IMR-90 (cell line): Measurements from ENCODE around the gene NAGLU. TPM values are rescaled to one million over a fixed set of nuclear protein-coding genes. Genes with fewer than 3 reads are reported as not detected.

Experiments
- ATAC-seq: fragments of 200-7000 bp; cut with Tn5 transposase; 2 replicates; pipeline ENCODE4 v1.9.1; 2020; ENCODE audit warnings: low read depth, mild to moderate bottlenecking, moderate library complexity
- BruUV-seq: library from RNA; stranded (reverse); fragments of 400-500 nt; replicated peaks from 2 replicates; lab custom pipeline; 2021; lab: Mats Ljungman, UMichigan
- CTCF ChIA-PET: fragments of 300-600 bp; formaldehyde crosslinking; extraction: SDS; loops from one replicate; lab custom pipeline; 2021; ENCODE audit warnings: antibody characterized with exemption; lab: Yijun Ruan, JAX
- POLR2A ChIA-PET: fragments of 300-600 bp; sonication (Branson Sonifier 250); formaldehyde crosslinking; loops from one replicate; lab custom pipeline; 2022; ENCODE audit warnings: antibody characterized with exemption; ENCODE audit not compliant: unreplicated experiment; lab: Charles Lee
- DNase-seq: peaks from one replicate; pipeline ENCODE4 v3.0.0; 2013
- H2AFZ ChIP-seq: replicated peaks from 2 replicates; pipeline ENCODE3; 2013; ENCODE audit warnings: low read length, mild to moderate bottlenecking; ENCODE audit not compliant: poor library complexity
- H2AK5ac ChIP-seq: 2 replicates; pipeline ENCODE4 v1.6.1; 2013; ENCODE audit warnings: low read depth, low read length, inconsistent platforms
- H2AK9ac ChIP-seq: replicated peaks from 2 replicates; pipeline ENCODE3; 2013; ENCODE audit warnings: mild to moderate bottlenecking, low read depth, low read length, moderate library complexity; ENCODE audit not compliant: poor library complexity
- H2BK120ac ChIP-seq: 2 replicates; pipeline ENCODE4 v1.6.1; 2013; ENCODE audit warnings: low read depth, low read length, inconsistent platforms
- H2BK15ac ChIP-seq: 3 replicates; pipeline ENCODE4 v1.6.1; 2013; ENCODE audit warnings: low read depth, low read length, inconsistent platforms
- H2BK20ac ChIP-seq: 2 replicates; pipeline ENCODE4 v1.6.1; 2013; ENCODE audit warnings: low read depth, mild to moderate bottlenecking, inconsistent platforms, low read length, moderate library complexity
- H2BK5ac ChIP-seq: 2 replicates; pipeline ENCODE4 v1.6.1; 2013; ENCODE audit warnings: mild to moderate bottlenecking, low read depth, low read length, inconsistent platforms; ENCODE audit not compliant: poor library complexity, severe bottlenecking
- H3K14ac ChIP-seq: replicated peaks from 2 replicates; pipeline ENCODE4 v1.6.1; 2013; ENCODE audit warnings: low read depth, low read length, inconsistent platforms
- H3K18ac ChIP-seq: 2 replicates; pipeline ENCODE4 v1.6.1; 2013; ENCODE audit warnings: low read depth, low read length, control low read depth
- H3K23ac ChIP-seq: 2 replicates; pipeline ENCODE4 v1.6.1; 2013; ENCODE audit warnings: low read depth, low read length, inconsistent platforms
- H3K27ac ChIP-seq: 2 replicates; pipeline ENCODE4 v1.5.1; 2013; ENCODE audit warnings: mild to moderate bottlenecking, control low read depth, low read length; ENCODE audit not compliant: insufficient read depth
- H3K27me3 ChIP-seq: 2 replicates; pipeline ENCODE4 v1.6.1; 2013; ENCODE audit warnings: low read length; ENCODE audit not compliant: control insufficient read depth, insufficient read depth
- H3K36me3 ChIP-seq: 2 replicates; pipeline ENCODE4 v1.6.1; 2013; ENCODE audit warnings: low read length, mixed read lengths; ENCODE audit not compliant: control insufficient read depth, insufficient read depth
- H3K4ac ChIP-seq: 2 replicates; pipeline ENCODE4 v1.6.1; 2013; ENCODE audit warnings: low read depth, low read length, inconsistent platforms
- H3K4me1 ChIP-seq: 2 replicates; pipeline ENCODE4 v1.6.1; 2013; ENCODE audit warnings: low read length, mixed read lengths; ENCODE audit not compliant: control insufficient read depth, insufficient read depth
- H3K4me2 ChIP-seq: 2 replicates; pipeline ENCODE4 v1.6.1; 2013; ENCODE audit warnings: low read depth, mild to moderate bottlenecking, control low read depth, low read length, moderate library complexity
- H3K4me3 ChIP-seq: 2 replicates; pipeline ENCODE4 v1.5.1; 2013; ENCODE audit warnings: low read depth, mild to moderate bottlenecking, control low read depth, low read length, moderate library complexity; ENCODE audit not compliant: insufficient read depth
- H3K56ac ChIP-seq: 2 replicates; pipeline ENCODE4 v1.6.1; 2013; ENCODE audit warnings: low read length, inconsistent platforms; ENCODE audit not compliant: insufficient read depth; ENCODE audit errors: extremely low read depth
- H3K79me1 ChIP-seq, 2 experiments: 2 replicates each; pipeline ENCODE4 v1.6.1; 2013; ENCODE audit warnings: low read length in 2 of 2, inconsistent platforms in 1 of 2, low read depth in 1 of 2
- H3K9ac ChIP-seq: 2 replicates; pipeline ENCODE4 v1.6.1; 2013; ENCODE audit warnings: low read depth, low read length, control low read depth
- H3K9me1 ChIP-seq: 2 replicates; pipeline ENCODE4 v1.6.1; 2013; ENCODE audit warnings: low read length, inconsistent platforms; ENCODE audit not compliant: insufficient read depth
- H3K9me3 ChIP-seq: 2 replicates; pipeline ENCODE4 v1.6.1; 2013; ENCODE audit warnings: low read length; ENCODE audit not compliant: control insufficient read depth, insufficient read depth
- H4K20me1 ChIP-seq: 2 replicates; pipeline ENCODE4 v1.6.1; 2013; ENCODE audit warnings: low read length, inconsistent platforms; ENCODE audit not compliant: insufficient read depth
- H4K5ac ChIP-seq: 2 replicates; pipeline ENCODE4 v1.6.1; 2013; ENCODE audit warnings: mild to moderate bottlenecking, low read depth, low read length, control low read depth
- H4K8ac ChIP-seq, 2 experiments: 2 replicates each; pipeline ENCODE4 v1.6.1; 2013; ENCODE audit warnings: low read depth in 2 of 2, low read length in 2 of 2, control low read depth in 1 of 2, inconsistent platforms in 1 of 2
- H4K91ac ChIP-seq: 2 replicates; pipeline ENCODE4 v1.6.1; 2013; ENCODE audit warnings: low read depth, low read length, inconsistent platforms; ENCODE audit not compliant: insufficient read depth
- FOS ChIP-seq: fragments of 150-350 bp; IDR thresholded peaks from 2 replicates; pipeline ENCODE4 v1.6.1; 2016; ENCODE audit warnings: low read depth, low read length
- MAFK ChIP-seq: IDR thresholded peaks from 2 replicates; pipeline ENCODE4 v1.6.1; 2012; ENCODE audit warnings: low read depth, low read length, improper control_type of control experiment
- MAZ ChIP-seq: IDR thresholded peaks from 2 replicates; pipeline ENCODE4 v1.6.1; 2012; ENCODE audit warnings: low read depth, mild to moderate bottlenecking, low read length, improper control_type of control experiment, moderate library complexity, borderline replicate concordance
- MXI1 ChIP-seq: IDR thresholded peaks from 2 replicates; pipeline ENCODE4 v1.6.1; 2012; ENCODE audit warnings: low read depth, mild to moderate bottlenecking, low read length, moderate library complexity, borderline replicate concordance
- RAD21 ChIP-seq: IDR thresholded peaks from 2 replicates; pipeline ENCODE4 v1.6.1; 2012; ENCODE audit warnings: low read length, improper control_type of control experiment
- RCOR1 ChIP-seq: IDR thresholded peaks from 2 replicates; pipeline ENCODE4 v1.6.1; 2012; ENCODE audit warnings: mild to moderate bottlenecking, low read length, improper control_type of control experiment; ENCODE audit not compliant: insufficient replicate concordance
- SMC3 ChIP-seq: fragments of 150-350 bp; IDR thresholded peaks from 2 replicates; pipeline ENCODE4 v1.6.1; 2016; ENCODE audit warnings: low read depth, mild to moderate bottlenecking, antibody characterized with exemption, low read length, moderate library complexity
- WGBS, 2 experiments: methylation state at CpG; one replicate each; pipeline versions ENCODE4 v1.1.5 to v1.1.7; 2013; ENCODE audit warnings: missing lambda C conversion rate in 2 of 2; ENCODE audit not compliant: insufficient read length in 1 of 2; ENCODE audit errors: extremely low coverage in 2 of 2; 5-methylcytosine and 5-hydroxymethylcytosine counted together
- dilution Hi-C: fragments of 300-500 bp; cut with HindIII; formaldehyde crosslinking; loops from one replicate; pipeline ENCODE4 v1.14.3; 2018; ENCODE audit warnings: low sequenced_read_pairs; ENCODE audit not compliant: unreplicated experiment
- in situ Hi-C: fragments of 300-500 bp; cut with MboI; formaldehyde crosslinking; loops from 3 replicates; pipeline ENCODE4 v1.14.3; 2019; ENCODE audit warnings: low sequenced_read_pairs, inconsistent platforms, mixed read lengths
- intact Hi-C: fragments of 100-400 bp; cut with micrococcal nuclease; formaldehyde crosslinking; loops from 2 replicates; pipeline ENCODE4 v1.10.0; 2022
- polyA plus RNA-seq, 3 experiments: library from polyadenylated mRNA; depleted of rRNA; stranded (reverse); fragments of >200 nt; gene quantifications; 2 replicates each; pipeline ENCODE4 v1.2.3, GENCODE V29; 2012; ENCODE audit warnings: low replicate concordance in 1 of 3
- total RNA-seq: library from RNA; depleted of rRNA; stranded (reverse); fragments of >200 nt; gene quantifications from 2 replicates; pipeline ENCODE4 v1.2.3, GENCODE V29; 2012
- TF ChIP-seq, protein P1 (sequence below): conservative IDR thresholded peaks from 2 replicates; pipeline ENCODE4 v1.5.1; 2012; ENCODE audit warnings: mild to moderate bottlenecking, low read depth, low read length, improper control_type of control experiment

The NAGLU gene
- total and polyA plus RNA-seq, 2 of the 4 experiments (the other 2 are of a cell fraction), result 6.5 to 29.2 TPM

DNA sequence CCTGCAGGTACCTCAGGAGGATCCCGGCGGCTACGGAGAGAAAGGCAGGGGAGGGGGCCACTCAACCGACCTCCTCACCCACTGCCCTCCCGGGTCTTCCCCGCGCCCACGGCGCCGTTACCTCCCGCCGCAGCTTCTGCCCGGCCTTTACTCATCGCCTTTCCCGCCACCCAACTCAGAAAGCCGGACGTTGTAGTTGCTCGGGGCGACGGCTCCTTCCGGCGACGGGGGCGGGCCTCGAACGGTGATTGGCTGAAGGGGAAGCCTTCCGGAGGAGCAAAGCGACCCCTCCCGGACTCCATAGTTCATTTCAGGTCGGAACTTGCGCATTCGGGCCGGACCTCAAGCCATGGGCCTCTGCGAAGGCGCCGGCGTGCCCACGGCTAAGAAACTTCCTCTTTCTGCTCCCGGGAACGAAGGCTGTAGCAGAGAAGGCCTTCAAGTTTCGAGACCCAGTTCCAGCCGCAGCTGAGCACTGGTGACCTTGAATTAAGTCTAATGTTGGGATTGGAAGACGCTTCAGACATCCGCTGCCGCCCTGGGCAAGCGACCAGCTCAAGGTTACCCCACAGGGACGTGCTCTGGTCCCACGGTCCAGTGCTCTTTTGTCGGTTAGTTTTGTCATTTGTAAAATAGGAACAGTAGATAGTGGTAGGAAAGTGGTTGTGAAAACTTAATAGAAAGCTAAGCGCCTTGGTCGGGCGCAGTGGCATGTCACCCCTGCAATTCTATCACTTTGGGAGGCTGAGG is 41.7 kb downstream of the NAGLU start, which contains the start of gene PSMC3IP:
Gene PSMC3IP (minus strand): TSS at position 198 of the 750 bp plus-strand sequence. CDS start 43 bp downstream, at position 155.
- Histone ChIP-seq H4K91ac (peak within 1 kb of the TSS; percentile 98), H3K18ac (peak within 1 kb of the TSS; percentile 64), H2AFZ (peak within 1 kb of the TSS; percentile 99), H3K79me1 (peaks cover 30 to 63% of the 10 kb centered on the region in 2 experiments; a peak in 3 of 4 replicates), H3K14ac (peak within 1 kb of the TSS; percentile 99), H2AK5ac (peak within 1 kb of the TSS; percentile 91), H2BK120ac (peak within 1 kb of the TSS; percentile 72), H3K4ac (peak within 1 kb of the TSS; percentile 94), H2BK20ac (no peak within 1 kb of the TSS), H3K9me3 (no peaks in the 10 kb centered on the region), H3K9me1 (no peaks in the 10 kb centered on the region), H3K4me3 (peak within 1 kb of the TSS; percentile 81), H3K4me1 (peaks cover 5% of the 10 kb centered on the region), H2BK15ac (0 out of 3 replicates have a peak within 1 kb of the TSS, but pooled peaks have one; percentile 42), H3K4me2 (peak within 1 kb of the TSS; percentile 88), H3K56ac (peak within 1 kb of the TSS; percentile 99), H4K20me1 (peaks cover 5% of the 10 kb centered on the region; the same call in 1 of the 2 replicates), H3K9ac (peak within 1 kb of the TSS; percentile 98), H2BK5ac (peak within 1 kb of the TSS; percentile 91), H4K8ac (peak within 1 kb of the TSS; percentile 93 to 97), H3K36me3 (peaks cover 41% of the 10 kb centered on the region), H3K27ac (peak within 1 kb of the TSS; percentile 96), H2AK9ac (peak within 1 kb of the TSS; percentile 99), H3K27me3 (no peaks in the 10 kb centered on the region), H3K23ac (peak within 1 kb of the TSS; percentile 98), H4K5ac (peak within 1 kb of the TSS; percentile 96)
- no TSS peak for BruUV-seq
- ChIA-PET POLR2A (no interaction called here), CTCF (interaction anchor here (0.6 to 2.2 kb wide), 19 partner anchors 8 to 378 kb away, joined by 3 to 15 read pairs (median 3); partner anchors contain the start of genes BECN1, PLEKHH3, TUBG1 and TUBG2)
- peak; percentile 94 for ATAC-seq
- in situ Hi-C loops, result loop anchor here (5.0 kb wide), 1 partner anchor 105 kb away; the partner anchor contains the start of genes CCR10 and CNTNAP1
- TF ChIP-seq SMC3, result peak; percentile 21; the same call in 1 of the 2 replicates
- TF ChIP-seq RAD21, result 0 out of 2 replicates have a peak, but pooled peaks have one; percentile 24
- peak; percentile 29; the same call in 1 of the 2 replicates for TF ChIP-seq FOS
- TF ChIP-seq, protein P1, sequence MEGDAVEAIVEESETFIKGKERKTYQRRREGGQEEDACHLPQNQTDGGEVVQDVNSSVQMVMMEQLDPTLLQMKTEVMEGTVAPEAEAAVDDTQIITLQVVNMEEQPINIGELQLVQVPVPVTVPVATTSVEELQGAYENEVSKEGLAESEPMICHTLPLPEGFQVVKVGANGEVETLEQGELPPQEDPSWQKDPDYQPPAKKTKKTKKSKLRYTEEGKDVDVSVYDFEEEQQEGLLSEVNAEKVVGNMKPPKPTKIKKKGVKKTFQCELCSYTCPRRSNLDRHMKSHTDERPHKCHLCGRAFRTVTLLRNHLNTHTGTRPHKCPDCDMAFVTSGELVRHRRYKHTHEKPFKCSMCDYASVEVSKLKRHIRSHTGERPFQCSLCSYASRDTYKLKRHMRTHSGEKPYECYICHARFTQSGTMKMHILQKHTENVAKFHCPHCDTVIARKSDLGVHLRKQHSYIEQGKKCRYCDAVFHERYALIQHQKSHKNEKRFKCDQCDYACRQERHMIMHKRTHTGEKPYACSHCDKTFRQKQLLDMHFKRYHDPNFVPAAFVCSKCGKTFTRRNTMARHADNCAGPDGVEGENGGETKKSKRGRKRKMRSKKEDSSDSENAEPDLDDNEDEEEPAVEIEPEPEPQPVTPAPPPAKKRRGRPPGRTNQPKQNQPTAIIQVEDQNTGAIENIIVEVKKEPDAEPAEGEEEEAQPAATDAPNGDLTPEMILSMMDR, result peak; percentile 56
- no peak for TF ChIP-seq RCOR1
- no peak for TF ChIP-seq MAFK
- peak; percentile 92 for TF ChIP-seq MAZ
- no peak; the same call in none of the 2 replicates for TF ChIP-seq MXI1
- 0% methylated on average over 20 of the region's 52 CpGs; no CpG with 5 or more reads in 1 of the 2 experiments for WGBS, 2 experiments
- peak; percentile 92 for DNase-seq
- intact Hi-C loops, result loop anchor here (1.0 to 5.0 kb wide), 3 partner anchors 31 to 185 kb away; partner anchors contain the start of genes RAMP2, RETREG3 and TUBG1
- dilution Hi-C loops, result no loop called here
